K562 (cell line): Measurements from ENCODE around the gene EIF3K. TPM values are rescaled to one million over a fixed set of nuclear protein-coding genes. Genes with fewer than 3 reads are reported as not detected.

Experiments used
- BDP1 ChIP-seq: IDR thresholded peaks from 3 replicates; pipeline ENCODE4 v1.6.1; 2011; ENCODE audit not compliant: insufficient read length, insufficient read depth
- ELF1 ChIP-seq: fragments of 200-800 bp; sonication (Bioruptor generic); IDR thresholded peaks from 2 replicates; pipeline ENCODE4 v1.6.1; 2016; ENCODE audit warnings: missing genetic modification characterization, missing compliant biosample characterization
- KLF13 ChIP-seq: fragments of 450-650 bp; IDR thresholded peaks from 2 replicates; pipeline ENCODE4 v1.6.1; 2016; ENCODE audit warnings: missing genetic modification characterization, low read depth, mild to moderate bottlenecking, missing compliant biosample characterization, moderate library complexity, borderline replicate concordance
- MAZ ChIP-seq, 2 experiments: fragments of 450-650 bp in 1 of 2; sonication (generic) in 1 of 2; formaldehyde crosslinking; IDR thresholded peaks in 1 of 2; conservative IDR thresholded peaks in 1 of 2; 2 replicates each; pipeline versions ENCODE4 v1.4.0 to v1.5.0; 2020; ENCODE audit warnings: mild to moderate bottlenecking in 1 of 2, missing genetic modification reagents in 1 of 2
- MXI1 ChIP-seq: IDR thresholded peaks from 2 replicates; pipeline ENCODE4 v1.6.1; 2011; ENCODE audit warnings: low read depth, mild to moderate bottlenecking, improper control_type of control experiment, low read length
- PHF21A ChIP-seq: fragments of 450-650 bp; IDR thresholded peaks from 2 replicates; pipeline ENCODE4 v1.6.1; 2017; ENCODE audit warnings: low read depth, borderline replicate concordance
- POLR2B ChIP-seq: fragments of 450-650 bp; IDR thresholded peaks from 2 replicates; pipeline ENCODE4 v1.6.1; 2018; ENCODE audit warnings: low read depth; ENCODE audit not compliant: partially characterized antibody
- POLR3A ChIP-seq: IDR thresholded peaks from 2 replicates; pipeline ENCODE4 v1.6.1; 2011; ENCODE audit warnings: borderline replicate concordance, mild to moderate bottlenecking, moderate library complexity; ENCODE audit not compliant: insufficient read length, insufficient read depth; ENCODE audit errors: extremely low read depth
- RCOR1 ChIP-seq, 2 experiments: IDR thresholded peaks; 2 replicates each; pipeline ENCODE4 v1.6.1; 2012; ENCODE audit warnings: low read depth in 2 of 2, low read length in 2 of 2, borderline replicate concordance in 1 of 2, improper control_type of control experiment in 1 of 2
- TFAM ChIP-seq: fragments of 250-450 bp; sonication (Bioruptor Pico); conservative IDR thresholded peaks from 2 replicates; pipeline ENCODE4 v1.5.0; 2021; ENCODE audit warnings: mild to moderate bottlenecking, moderate library complexity
- TRIM24 ChIP-seq, 2 experiments: fragments of 450-650 bp; IDR thresholded peaks; 2 replicates each; pipeline ENCODE4 v1.6.1; 2016
- ZBTB8A ChIP-seq: fragments of 450-650 bp; IDR thresholded peaks from 2 replicates; pipeline ENCODE4 v1.6.1; 2018; ENCODE audit warnings: mild to moderate bottlenecking, moderate library complexity; ENCODE audit not compliant: partially characterized antibody
- ZNF311 ChIP-seq: fragments of 250-450 bp; sonication (Bioruptor Pico); IDR thresholded peaks from 2 replicates; pipeline ENCODE4 v1.4.0; 2020; ENCODE audit warnings: mild to moderate bottlenecking, moderate library complexity
- polyA plus RNA-seq, 8 experiments: library from polyadenylated mRNA; depleted of rRNA in 4 of 8; stranded (reverse) in 5 of 8; unstranded in 3 of 8; fragments of >200 nt; fragmentation: Nextera tagmentation in 2 of 8; fragmentation: Illumina TruSeq in 1 of 8; extraction: Ambion mirVana in 2 of 8; extraction: Trizol in 1 of 8; gene quantifications; 2 replicates each; pipeline versions ENCODE4 v1.2.1 to v1.2.3, GENCODE V29; 2011 to 2014; ENCODE audit warnings: inconsistent platforms in 1 of 8, missing spikeins in 1 of 8
- total RNA-seq, 7 experiments: library from RNA; depleted of rRNA in 6 of 7; stranded (reverse); fragments of >200 nt in 6 of 7; fragmentation: Illumina TruSeq in 2 of 7; extraction: Trizol in 2 of 7; gene quantifications; 2 replicates each; pipeline versions ENCODE4 v1.2.1 to v1.2.3, GENCODE V29; 2011 to 2021; ENCODE audit warnings: low replicate concordance in 1 of 7
- TF ChIP-seq, protein P1 (sequence below), 2 experiments: fragments of 450-650 bp in 1 of 2; sonication (generic) in 1 of 2; formaldehyde crosslinking in 1 of 2; IDR thresholded peaks; 2 replicates each; pipeline versions ENCODE4 v1.7.1 to v1.9.0; 2016 to 2022; ENCODE audit warnings: inconsistent platforms in 1 of 2, mild to moderate bottlenecking in 1 of 2, missing genetic modification reagents in 1 of 2
- TF ChIP-seq, protein P2 (sequence below): fragments of 450-650 bp; IDR thresholded peaks from 2 replicates; pipeline ENCODE4 v1.6.1; 2016; ENCODE audit warnings: mild to moderate bottlenecking

The EIF3K gene
- total and polyA plus RNA-seq, 9 of the 15 experiments (the other 6 are each of a cell fraction or from before 2014, with no cell fraction given), result 387 to 1,827 (median 733) TPM

DNA sequence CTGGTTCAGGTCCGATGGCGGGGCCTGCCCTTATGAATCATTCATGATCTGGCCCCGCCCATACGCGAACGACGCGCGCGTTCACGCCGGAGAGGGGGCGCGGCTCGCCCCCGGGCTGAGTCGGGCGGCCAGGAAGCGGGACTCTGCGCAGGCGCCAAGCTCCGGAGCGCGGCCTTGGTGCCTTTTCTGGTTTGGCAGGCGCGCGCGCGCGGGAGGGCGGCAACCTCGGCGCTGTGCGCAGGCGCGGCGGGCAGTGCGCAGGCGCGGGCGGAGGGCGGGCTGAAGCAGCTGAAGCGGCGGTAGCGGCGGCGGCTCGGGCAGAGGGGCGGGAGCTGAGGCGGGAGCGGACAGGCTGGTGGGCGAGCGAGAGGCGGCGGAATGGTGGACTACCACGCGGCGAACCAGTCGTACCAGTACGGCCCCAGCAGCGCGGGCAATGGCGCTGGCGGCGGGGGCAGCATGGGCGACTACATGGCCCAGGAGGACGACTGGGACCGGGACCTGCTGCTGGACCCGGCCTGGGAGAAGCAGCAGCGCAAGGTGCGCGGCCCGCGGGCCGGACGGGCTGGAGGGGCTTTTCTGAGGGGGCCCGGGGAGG, 28.5 kb downstream of the EIF3K start, which contains the start of gene ACTN4 (continued):
- TF ChIP-seq, protein P1, sequence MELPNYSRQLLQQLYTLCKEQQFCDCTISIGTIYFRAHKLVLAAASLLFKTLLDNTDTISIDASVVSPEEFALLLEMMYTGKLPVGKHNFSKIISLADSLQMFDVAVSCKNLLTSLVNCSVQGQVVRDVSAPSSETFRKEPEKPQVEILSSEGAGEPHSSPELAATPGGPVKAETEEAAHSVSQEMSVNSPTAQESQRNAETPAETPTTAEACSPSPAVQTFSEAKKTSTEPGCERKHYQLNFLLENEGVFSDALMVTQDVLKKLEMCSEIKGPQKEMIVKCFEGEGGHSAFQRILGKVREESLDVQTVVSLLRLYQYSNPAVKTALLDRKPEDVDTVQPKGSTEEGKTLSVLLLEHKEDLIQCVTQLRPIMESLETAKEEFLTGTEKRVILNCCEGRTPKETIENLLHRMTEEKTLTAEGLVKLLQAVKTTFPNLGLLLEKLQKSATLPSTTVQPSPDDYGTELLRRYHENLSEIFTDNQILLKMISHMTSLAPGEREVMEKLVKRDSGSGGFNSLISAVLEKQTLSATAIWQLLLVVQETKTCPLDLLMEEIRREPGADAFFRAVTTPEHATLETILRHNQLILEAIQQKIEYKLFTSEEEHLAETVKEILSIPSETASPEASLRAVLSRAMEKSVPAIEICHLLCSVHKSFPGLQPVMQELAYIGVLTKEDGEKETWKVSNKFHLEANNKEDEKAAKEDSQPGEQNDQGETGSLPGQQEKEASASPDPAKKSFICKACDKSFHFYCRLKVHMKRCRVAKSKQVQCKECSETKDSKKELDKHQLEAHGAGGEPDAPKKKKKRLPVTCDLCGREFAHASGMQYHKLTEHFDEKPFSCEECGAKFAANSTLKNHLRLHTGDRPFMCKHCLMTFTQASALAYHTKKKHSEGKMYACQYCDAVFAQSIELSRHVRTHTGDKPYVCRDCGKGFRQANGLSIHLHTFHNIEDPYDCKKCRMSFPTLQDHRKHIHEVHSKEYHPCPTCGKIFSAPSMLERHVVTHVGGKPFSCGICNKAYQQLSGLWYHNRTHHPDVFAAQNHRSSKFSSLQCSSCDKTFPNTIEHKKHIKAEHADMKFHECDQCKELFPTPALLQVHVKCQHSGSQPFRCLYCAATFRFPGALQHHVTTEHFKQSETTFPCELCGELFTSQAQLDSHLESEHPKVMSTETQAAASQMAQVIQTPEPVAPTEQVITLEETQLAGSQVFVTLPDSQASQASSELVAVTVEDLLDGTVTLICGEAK (IDR thresholded peaks at IDR 0.05), result no peak
- TF ChIP-seq, protein P1 (CRISPR knock-in tag; IDR thresholded peaks at IDR 0.05), result no peak
- TF ChIP-seq MAZ (CRISPR knock-in tag; conservative IDR thresholded peaks at IDR 0.05 in 1 of 2, IDR thresholded peaks at IDR 0.05 in 1 of 2) (peak; percentile 83 to 90), KLF13 (peak; percentile 58; the same call in 1 of the 2 replicates), TFAM (CRISPR knock-in tag) (no peak), ZNF311 (CRISPR knock-in tag) (no peak), PHF21A (no peak), POLR3A (no peak), POLR2B (peak; percentile 92), ELF1 (peak; percentile 64; the same call in 1 of the 2 replicates), MXI1 (no peak), RCOR1 (IDR thresholded peaks at IDR 0.05; ENCODE audit: borderline replicate concordance in 1 of 2, low read depth in 2 of 2, low read length in 2 of 2) (no peak), TRIM24 (IDR thresholded peaks at IDR 0.05) (no peak), BDP1 (no peak), ZBTB8A (no peak)
- TF ChIP-seq, protein P2, sequence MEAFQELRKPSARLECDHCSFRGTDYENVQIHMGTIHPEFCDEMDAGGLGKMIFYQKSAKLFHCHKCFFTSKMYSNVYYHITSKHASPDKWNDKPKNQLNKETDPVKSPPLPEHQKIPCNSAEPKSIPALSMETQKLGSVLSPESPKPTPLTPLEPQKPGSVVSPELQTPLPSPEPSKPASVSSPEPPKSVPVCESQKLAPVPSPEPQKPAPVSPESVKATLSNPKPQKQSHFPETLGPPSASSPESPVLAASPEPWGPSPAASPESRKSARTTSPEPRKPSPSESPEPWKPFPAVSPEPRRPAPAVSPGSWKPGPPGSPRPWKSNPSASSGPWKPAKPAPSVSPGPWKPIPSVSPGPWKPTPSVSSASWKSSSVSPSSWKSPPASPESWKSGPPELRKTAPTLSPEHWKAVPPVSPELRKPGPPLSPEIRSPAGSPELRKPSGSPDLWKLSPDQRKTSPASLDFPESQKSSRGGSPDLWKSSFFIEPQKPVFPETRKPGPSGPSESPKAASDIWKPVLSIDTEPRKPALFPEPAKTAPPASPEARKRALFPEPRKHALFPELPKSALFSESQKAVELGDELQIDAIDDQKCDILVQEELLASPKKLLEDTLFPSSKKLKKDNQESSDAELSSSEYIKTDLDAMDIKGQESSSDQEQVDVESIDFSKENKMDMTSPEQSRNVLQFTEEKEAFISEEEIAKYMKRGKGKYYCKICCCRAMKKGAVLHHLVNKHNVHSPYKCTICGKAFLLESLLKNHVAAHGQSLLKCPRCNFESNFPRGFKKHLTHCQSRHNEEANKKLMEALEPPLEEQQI, result no peak
